Measurements from ENCODE around the gene PHC2.

The PHC2 gene

GRCh38 chr1:33341190-33341589, 89.7 kb downstream of the PHC2 start:
- peaks cover 0 to 15% (median 6%) of the 10 kb centered on the region in 3 donors for H3K36me3 ChIP-seq
- H3K9me3 ChIP-seq: no peaks in the 10 kb centered on the region
- peak in 1 of 2 donors; percentile 65 for DNase-seq
- intact Hi-C loops (cut with DNase I; ENCODE audit: low total_unique reads): no loop called here
- H3K4me1 ChIP-seq: peaks cover 18 to 100% (median 92%) of the 10 kb centered on the region in 4 donors
- TF ChIP-seq, protein P1, sequence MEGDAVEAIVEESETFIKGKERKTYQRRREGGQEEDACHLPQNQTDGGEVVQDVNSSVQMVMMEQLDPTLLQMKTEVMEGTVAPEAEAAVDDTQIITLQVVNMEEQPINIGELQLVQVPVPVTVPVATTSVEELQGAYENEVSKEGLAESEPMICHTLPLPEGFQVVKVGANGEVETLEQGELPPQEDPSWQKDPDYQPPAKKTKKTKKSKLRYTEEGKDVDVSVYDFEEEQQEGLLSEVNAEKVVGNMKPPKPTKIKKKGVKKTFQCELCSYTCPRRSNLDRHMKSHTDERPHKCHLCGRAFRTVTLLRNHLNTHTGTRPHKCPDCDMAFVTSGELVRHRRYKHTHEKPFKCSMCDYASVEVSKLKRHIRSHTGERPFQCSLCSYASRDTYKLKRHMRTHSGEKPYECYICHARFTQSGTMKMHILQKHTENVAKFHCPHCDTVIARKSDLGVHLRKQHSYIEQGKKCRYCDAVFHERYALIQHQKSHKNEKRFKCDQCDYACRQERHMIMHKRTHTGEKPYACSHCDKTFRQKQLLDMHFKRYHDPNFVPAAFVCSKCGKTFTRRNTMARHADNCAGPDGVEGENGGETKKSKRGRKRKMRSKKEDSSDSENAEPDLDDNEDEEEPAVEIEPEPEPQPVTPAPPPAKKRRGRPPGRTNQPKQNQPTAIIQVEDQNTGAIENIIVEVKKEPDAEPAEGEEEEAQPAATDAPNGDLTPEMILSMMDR (IDR thresholded peaks at IDR 0.05): no peak
- H3K27me3 ChIP-seq: no peaks in the 10 kb centered on the region
- H3K4me3 ChIP-seq: peak overlapping the region in 1 of 2 donors; percentile 46
- H3K27ac ChIP-seq: peak overlapping the region; percentile 95 to 98

DNA sequence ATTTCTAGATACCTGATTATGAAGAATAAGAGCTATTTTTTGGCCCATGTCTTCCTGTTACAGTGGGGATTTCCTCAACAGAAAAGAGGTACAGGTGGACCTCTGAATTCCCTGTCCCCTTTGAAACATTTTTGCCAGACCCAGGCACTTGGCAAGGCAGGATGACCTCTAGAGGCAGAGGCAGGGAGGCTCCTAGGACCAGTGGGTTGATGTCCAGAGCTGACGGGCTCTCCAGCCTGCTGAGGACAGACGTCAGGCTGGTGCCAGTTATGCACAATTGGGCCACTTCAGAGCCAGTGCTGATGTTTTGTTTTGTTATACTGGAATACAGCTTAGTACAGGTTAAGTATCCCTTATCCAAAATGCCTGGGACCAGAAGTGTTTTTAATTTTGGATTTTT, 91.5 kb downstream of the PHC2 start:
- DNase-seq: peak; percentile 67 to 86
- H3K4me1 ChIP-seq: peaks cover 22 to 100% (median 94%) of the 10 kb centered on the region in 4 donors

GRCh38 chr1:33338440-33339211, 92.3 kb downstream of the PHC2 start:
- peak overlapping the region; percentile 33 to 40 for H3K4me3 ChIP-seq

More for the DNA sequence above, 91.5 kb downstream of the PHC2 start:
- H3K27ac ChIP-seq: peak overlapping the region; percentile 95 to 98
- H3K4me3 ChIP-seq: peak overlapping the region; percentile 33 to 38
- intact Hi-C loops (cut with DNase I; ENCODE audit: low total_unique reads): no loop called here
- H3K27me3 ChIP-seq: no peaks in the 10 kb centered on the region
- H3K9me3 ChIP-seq: no peaks in the 10 kb centered on the region
- peaks cover 0 to 15% (median 6%) of the 10 kb centered on the region in 3 donors for H3K36me3 ChIP-seq
- TF ChIP-seq, protein P1 (IDR thresholded peaks at IDR 0.05): peak in 1 of 2 experiments; percentile 14

GRCh38 chr1:33338048-33338439, 92.9 kb downstream of the PHC2 start:
- H3K9me3 ChIP-seq: no peaks in the 10 kb centered on the region
- peaks cover 0 to 25% (median 12%) of the 10 kb centered on the region in 3 donors for H3K36me3 ChIP-seq
- peak overlapping the region; percentile 95 to 98 for H3K27ac ChIP-seq
- H3K4me3 ChIP-seq: peak overlapping the region; percentile 33 to 40
- no peak for DNase-seq
- intact Hi-C loops (cut with DNase I; ENCODE audit: low total_unique reads): no loop called here
- H3K27me3 ChIP-seq: no peaks in the 10 kb centered on the region
- TF ChIP-seq, protein P1 (IDR thresholded peaks at IDR 0.05): no peak
- peaks cover 22 to 100% (median 95%) of the 10 kb centered on the region in 4 donors for H3K4me1 ChIP-seq

More at GRCh38 chr1:33338440-33339211, 92.3 kb downstream of the PHC2 start:
- peak overlapping the region; percentile 95 to 98 for H3K27ac ChIP-seq
- TF ChIP-seq, protein P1 (IDR thresholded peaks at IDR 0.05): no peak
- peaks cover 22 to 100% (median 94%) of the 10 kb centered on the region in 4 donors for H3K4me1 ChIP-seq
- peaks cover 0 to 20% (median 7%) of the 10 kb centered on the region in 3 donors for H3K36me3 ChIP-seq
- intact Hi-C loops (cut with DNase I; ENCODE audit: low total_unique reads): no loop called here
- peak; percentile 76 to 89 for DNase-seq
- no peaks in the 10 kb centered on the region for H3K9me3 ChIP-seq
- no peaks in the 10 kb centered on the region for H3K27me3 ChIP-seq

DNA sequence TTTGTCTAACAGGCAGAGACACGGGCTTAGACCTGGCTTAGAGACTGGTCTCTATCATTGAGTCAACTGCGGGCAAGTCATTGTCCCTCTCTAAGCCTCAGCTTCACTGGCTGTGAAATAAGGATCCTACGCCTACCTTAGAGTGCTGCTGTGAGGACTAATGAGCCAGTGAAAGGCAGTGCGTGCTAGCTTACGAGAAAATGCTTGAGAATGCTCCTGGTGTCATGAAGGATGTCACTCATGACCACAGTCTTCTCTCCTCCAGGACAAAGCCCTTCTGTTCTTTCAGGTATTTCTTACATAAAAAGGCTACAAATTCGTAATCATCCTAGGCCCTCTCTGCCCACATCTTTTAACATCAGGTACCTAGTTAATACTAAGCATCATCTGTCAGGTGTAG, 93.5 kb downstream of the PHC2 start:
- Histone ChIP-seq H3K4me3 (peak overlapping the region in 1 of 2 donors; percentile 40), H3K9me3 (no peaks in the 10 kb centered on the region), H3K27ac (peak overlapping the region; percentile 95 to 98), H3K36me3 (peaks cover 0 to 25% (median 13%) of the 10 kb centered on the region in 3 donors), H3K27me3 (no peaks in the 10 kb centered on the region), H3K4me1 (peaks cover 18 to 100% (median 95%) of the 10 kb centered on the region in 4 donors)
- DNase-seq: no peak
- TF ChIP-seq, protein P1 (IDR thresholded peaks at IDR 0.05): no peak
- intact Hi-C loops (cut with DNase I; ENCODE audit: low total_unique reads): no loop called here
